GM21447 (cell line): Measurements from ENCODE around the gene PLD6.
"Not testable (repeated sequence)": the region's sequence is repeated elsewhere in the genome, so short reads cannot be mapped to it uniquely, and the experiment has no call there.

Experiments
- ATAC-seq: cut with Tn5 transposase; IDR thresholded peaks from one replicate; pipeline ENCODE4 v1.9.1; 2021; ENCODE audit not compliant: unreplicated experiment

PLD6 gene

GRCh38 chr17:17201907-17202306 is 4.2 kb downstream of the PLD6 start:
- ATAC-seq: no peak

GRCh38 chr17:17201271-17201670 is 4.9 kb downstream of the PLD6 start:
- ATAC-seq: no peak

DNA sequence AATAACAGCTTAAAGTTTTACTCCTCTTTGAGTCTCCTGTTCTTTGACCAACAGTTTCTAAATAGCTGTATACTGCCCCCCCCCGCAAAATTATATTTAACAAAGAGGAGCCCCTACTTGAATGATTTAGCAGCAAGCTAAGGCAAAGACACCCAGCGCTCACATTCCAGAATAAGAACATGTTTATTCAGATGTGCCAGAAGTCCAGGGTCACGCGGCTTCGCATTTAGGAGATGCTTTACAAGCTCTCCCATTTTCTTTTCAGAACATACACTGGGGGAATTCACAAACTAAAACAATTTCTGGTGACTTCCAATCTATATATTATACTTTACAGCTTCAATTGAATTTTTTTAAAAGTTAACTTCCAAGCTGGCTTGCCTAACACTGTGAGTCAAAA is 5.3 kb downstream of the PLD6 start:
- ATAC-seq: no peak

DNA sequence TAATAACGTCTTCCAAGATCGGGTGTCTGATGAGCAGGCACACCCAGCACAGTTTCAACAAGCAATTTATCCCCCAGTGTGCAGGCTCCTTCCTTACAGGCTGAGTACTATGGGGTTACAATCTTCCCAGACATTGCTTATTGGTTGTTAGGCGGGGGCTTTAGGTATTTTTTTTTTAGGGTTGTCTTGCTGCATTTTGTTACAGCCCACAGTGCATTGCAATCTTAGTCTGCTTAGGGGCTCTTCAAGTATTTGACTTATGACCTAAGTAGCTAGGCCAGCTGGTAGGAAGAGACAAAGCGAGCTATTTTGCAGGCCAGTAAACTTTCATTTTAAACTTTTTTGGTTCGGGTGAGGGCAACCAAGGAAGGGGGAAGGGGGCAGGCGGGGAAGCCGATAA is 5.8 kb downstream of the PLD6 start:
- no peak for ATAC-seq

DNA sequence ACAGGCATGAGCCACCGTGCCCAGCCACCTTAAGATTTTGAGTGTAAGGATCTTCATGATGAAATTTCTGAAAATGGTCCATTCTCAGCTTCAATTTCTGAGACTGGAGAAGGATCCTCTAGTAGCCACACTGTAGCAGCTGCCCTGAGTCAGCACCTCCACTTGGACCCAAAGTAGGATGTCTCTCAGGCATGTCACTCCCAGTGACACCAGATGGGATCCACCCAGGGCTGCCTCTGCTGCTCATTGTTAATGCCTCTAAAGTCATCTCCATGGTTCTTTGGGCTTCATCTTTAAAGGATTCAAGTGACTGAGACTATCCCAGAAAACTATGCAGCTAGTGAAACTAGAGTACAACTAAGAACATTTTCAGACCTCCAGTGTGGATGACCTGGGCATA is 7.9 kb downstream of the PLD6 start:
- no peak for ATAC-seq

GRCh38 chr17:17196776-17197175 is 9.4 kb downstream of the PLD6 start:
- ATAC-seq: no peak

DNA sequence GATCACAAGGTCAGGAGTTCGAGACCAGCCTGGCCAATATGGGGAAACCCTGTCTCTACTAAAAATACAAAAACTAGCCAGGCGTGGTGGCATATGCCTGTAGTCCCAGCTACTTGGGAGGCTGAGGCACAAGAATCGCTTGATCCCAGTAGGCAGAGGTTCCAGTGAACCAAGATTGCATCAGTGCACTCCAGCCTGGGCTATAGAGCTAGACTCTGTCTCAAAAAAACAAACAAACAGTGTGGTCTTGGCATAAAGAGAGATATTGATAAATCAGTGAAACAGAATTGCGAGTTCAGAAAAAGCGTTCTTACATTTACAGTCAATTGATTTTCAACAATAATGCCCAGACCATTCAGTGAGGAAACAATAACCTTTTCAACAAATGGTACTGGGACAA is 10.7 kb downstream of the PLD6 start:
- ATAC-seq: not testable (repeated sequence)

DNA sequence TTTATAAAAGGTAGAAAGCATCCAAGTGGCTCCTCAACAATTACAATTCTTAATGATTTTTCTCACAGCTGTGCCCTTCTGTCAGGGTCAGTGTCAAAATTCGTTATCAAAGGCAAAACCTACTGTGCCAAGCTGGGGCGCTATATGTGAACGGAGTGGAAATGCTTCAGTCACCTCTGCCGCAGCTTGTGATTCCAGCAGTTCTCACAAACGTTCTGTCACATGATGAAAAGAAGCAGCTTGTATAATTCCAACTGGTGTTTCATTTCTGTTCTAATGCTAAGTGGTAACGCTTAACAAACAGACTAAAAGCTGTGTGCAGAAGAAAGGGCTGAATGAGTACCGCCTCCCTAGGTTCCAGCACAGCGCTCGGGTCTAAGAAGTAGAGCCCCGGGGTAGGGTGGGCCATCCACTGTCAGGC is 14.2 kb downstream of the PLD6 start:
- ATAC-seq: no peak

- ATAC-seq: no peak
Measured at GRCh38 chr17:17191346-17191792, 14.8 kb downstream of the PLD6 start.

GRCh38 chr17:17190188-17190587 is 15.9 kb downstream of the PLD6 start:
- ATAC-seq: no peak

GRCh38 chr17:17189559-17189958 is 16.6 kb downstream of the PLD6 start:
- ATAC-seq: no peak

DNA sequence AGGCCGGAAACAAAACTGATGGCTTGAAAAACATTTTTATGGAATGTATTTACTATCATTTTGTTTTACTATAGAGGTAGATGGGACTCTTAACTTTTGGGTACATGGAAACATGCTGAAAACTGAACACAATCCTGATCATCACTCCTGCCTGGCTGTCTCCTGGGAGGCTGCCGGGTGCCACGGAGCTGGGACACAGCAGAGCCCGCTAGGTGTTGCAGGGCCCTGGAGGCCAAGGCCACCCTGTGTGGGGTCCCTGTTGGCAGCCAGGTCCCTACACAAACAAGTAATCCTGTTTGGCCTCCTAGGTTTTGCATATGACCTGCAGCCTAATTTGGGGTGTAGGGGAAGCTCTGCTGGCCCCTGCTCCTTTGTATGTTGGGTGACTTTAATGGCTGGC is 17.5 kb downstream of the PLD6 start:
- no peak for ATAC-seq

GRCh38 chr17:17186551-17187505 is 19.3 kb downstream of the PLD6 start:
- ATAC-seq: no peak

- ATAC-seq: peak; percentile 47
Measured at GRCh38 chr17:17186051-17186450, 20.1 kb downstream of the PLD6 start.

DNA sequence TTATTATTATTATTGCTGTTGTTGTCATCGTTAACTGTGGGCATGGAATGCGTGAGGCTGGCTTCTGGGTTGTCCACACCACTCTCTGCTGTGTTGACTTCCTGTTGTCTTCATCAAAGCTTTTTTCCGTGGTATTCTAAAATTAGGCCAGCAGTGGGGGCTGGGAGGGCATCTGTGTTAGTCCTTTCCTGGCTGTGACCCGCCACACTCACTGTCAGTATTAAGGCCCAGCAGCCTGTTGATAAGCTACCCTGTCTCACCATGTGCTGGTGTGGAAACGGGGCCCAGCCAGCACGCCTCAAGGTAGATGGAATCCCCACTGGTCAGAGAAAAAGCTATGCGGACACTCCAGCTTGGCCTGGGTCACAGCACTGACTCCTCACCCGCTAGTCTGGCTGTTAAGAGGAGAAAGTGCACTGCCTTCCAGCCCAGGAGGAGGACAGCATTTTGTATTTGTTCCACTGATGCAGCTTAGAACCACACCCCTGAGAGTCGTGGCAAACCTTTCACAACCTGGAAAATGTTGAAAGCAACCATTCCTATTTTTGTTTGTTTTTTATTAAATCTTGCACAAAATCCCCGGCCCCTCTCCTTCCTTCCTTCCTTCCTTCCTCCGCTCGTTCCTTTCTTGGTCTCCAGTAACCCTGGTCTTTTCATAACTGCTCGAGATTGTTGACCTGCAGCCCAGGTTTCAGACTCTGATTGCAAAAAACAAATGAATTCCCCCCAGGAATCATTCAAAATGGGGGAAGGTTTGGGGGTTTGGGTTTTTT is 21.0 kb downstream of the PLD6 start:
- not testable (repeated sequence) for ATAC-seq

- no peak for ATAC-seq
Measured at GRCh38 chr17:17183744-17184143, 22.4 kb downstream of the PLD6 start.

- no peak for ATAC-seq
Measured at GRCh38 chr17:17182598-17183136, 23.5 kb downstream of the PLD6 start.

DNA sequence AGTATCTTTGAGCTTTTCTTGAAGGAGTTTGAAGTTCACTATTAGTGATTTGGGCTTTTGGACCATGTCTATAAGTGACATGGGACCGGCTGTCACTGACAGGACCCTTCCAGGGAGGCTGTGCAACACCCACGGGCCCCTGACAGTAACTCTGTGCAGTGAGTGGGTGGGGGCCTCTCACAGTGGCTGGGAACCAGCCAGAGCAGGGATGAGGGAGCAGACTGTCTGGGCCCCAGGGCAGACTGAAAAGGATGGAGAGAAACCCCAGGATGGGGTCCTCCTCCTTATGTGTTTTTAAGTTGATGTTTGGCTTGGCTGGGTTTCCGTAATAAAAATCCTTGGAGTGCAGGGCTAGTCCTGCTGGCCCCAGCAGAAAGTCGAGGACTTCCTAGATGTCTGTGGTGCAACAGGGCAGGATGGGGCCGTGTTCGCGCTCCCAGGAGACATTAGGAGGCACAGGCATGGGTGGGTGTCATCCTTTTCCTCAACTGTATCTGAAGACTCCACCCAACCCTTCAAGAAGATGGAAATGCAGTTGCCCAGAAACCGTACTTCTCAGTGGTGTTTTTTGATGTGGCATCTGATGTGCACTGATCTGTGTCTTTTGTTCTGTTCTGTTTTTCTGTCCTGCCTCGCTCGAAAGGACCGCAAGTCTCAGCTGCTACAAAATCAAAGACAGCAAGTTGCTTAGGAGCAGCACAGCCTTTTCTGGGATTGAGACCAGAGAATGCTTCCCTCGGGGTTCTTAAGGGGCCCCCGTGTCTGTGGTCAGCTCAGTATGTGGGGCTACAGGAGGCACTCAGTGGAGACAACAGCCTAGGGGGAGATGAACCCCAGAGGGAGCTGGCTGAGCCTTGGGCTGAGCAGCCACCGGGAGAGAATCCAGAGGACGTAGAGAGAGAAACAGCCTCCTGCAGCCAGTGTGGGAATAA is 24.2 kb downstream of the PLD6 start:
- ATAC-seq: no peak

DNA sequence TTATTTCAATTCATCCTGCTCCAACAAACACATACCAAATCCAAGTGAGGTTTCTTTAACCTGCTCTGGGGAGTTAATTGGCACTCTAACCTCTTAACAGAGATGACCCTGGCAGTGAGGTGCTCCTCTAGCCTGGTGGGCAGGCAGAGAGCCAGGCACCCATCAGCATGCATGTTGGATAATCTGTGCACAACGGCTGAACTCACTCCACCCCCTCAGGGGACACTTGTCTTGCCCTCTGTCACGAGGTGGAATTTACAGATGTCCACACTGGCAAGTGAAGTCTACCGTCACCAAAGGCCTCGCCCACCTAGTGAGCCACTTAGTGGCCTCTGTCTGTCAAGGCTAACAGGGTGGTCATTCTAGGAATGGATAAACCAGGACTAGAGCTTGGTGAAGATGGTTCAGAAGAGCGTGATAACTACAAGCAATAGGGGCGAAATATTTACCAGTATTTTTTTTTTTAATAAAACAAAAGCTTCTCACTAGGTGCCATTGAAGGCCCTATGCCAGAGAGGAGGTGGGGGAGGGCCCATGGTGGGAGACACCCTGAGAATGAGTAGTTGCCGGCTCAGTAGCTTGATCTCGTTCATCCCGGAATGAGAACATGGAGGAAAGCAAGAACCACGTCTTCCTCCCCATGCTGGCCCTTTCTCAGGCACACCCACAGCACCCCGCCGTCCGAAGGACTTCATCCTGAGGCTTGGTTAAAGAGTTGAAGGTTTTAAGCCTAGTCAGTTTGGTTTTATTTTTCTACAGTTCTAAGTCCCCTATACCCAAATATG is 25.2 kb downstream of the PLD6 start:
- ATAC-seq: no peak

DNA sequence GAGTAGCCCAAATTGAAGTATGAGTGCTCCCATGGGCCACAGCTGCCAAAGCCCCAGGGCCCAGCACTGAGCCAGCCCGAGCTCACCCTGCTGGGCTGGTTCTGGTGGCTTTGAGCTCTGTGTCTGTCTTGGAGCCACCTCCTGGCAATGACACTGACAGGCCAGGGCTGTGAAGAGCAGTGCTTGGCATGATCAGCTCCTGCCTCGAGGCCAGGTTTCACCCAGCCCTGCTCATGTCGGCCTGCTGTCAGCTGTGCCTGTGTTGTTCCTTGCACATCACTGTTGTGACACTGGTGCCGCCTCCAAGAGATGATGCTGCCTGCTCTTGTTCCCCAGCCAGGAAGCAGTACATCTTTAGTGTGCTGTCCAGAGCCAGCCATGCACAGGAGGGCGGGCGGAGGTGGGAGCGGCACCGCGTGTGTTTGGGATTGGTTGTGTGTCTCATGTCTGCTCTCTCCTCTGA is 26.0 kb downstream of the PLD6 start:
- no peak for ATAC-seq
